GM12878 (cell line): Measurements from ENCODE around the gene ZBTB16. TPM values are rescaled to one million over a fixed set of nuclear protein-coding genes. Genes with fewer than 3 reads are reported as not detected.

Source experiments
- ATAC-seq: fragments of 200-7000 bp; cut with Tn5 transposase; 3 replicates; pipeline ENCODE4 v1.9.1; 2020; ENCODE audit warnings: mild to moderate bottlenecking, moderate library complexity
- BruUV-seq: library from RNA; stranded (reverse); fragments of 400-500 nt; replicated peaks from 2 replicates; lab custom pipeline; 2021; lab: Mats Ljungman, UMichigan
- CTCF ChIA-PET: fragments of 300-600 bp; sonication (Branson Sonifier 250); formaldehyde crosslinking; extraction: SDS; loops from one replicate; lab custom pipeline; 2021; ENCODE audit warnings: inconsistent platforms; lab: Yijun Ruan, JAX
- POLR2A ChIA-PET: fragments of 350-600 bp; formaldehyde crosslinking; extraction: SDS; loops from one replicate; lab custom pipeline; 2021; ENCODE audit warnings: inconsistent platforms; lab: Charles Lee
- RAD21 ChIA-PET: fragments of 300-600 bp; sonication (Branson Sonifier 250); formaldehyde crosslinking; loops from one replicate; lab custom pipeline; 2023; ENCODE audit warnings: antibody characterized with exemption; ENCODE audit not compliant: unreplicated experiment; lab: Charles Lee
- SMC1A ChIA-PET: fragments of 300-600 bp; sonication (Branson Sonifier 250); formaldehyde crosslinking; loops from one replicate; lab custom pipeline; 2023; ENCODE audit not compliant: unreplicated experiment, uncharacterized antibody; lab: Charles Lee
- DNase-seq: peaks from one replicate; pipeline ENCODE4 v3.0.0-alpha.2; 2011; ENCODE audit warnings: low read depth, low spot score
- FAIRE-seq: peaks from 3 replicates; lab custom pipeline; 2011; peaks lifted over from hg19 to GRCh38; lab: Jason Lieb, UNC
- H2AFZ ChIP-seq: 2 replicates; pipeline ENCODE4 v1.6.0; 2011; ENCODE audit warnings: low read depth, low read length, control low read depth; ENCODE audit not compliant: control insufficient read depth
- H3K27ac ChIP-seq: 2 replicates; pipeline ENCODE4 v1.5.1; 2011; ENCODE audit warnings: control low read depth; ENCODE audit not compliant: control insufficient read depth, insufficient read depth
- H3K27me3 ChIP-seq, 2 experiments: replicated peaks in 1 of 2; 2 replicates each; pipeline versions ENCODE4 v1.6.0 to v1.6.1; 2011; ENCODE audit warnings: low read length in 1 of 2; ENCODE audit not compliant: control insufficient read depth in 2 of 2, insufficient read depth in 2 of 2
- H3K36me3 ChIP-seq, 2 experiments: 2 replicates each; pipeline ENCODE4 v1.5.1; 2011; ENCODE audit warnings: low read length in 1 of 2; ENCODE audit not compliant: control insufficient read depth in 2 of 2, insufficient read depth in 2 of 2
- H3K4me1 ChIP-seq: 2 replicates; pipeline ENCODE4 v1.6.1; 2011; ENCODE audit warnings: mild to moderate bottlenecking, low read length, moderate library complexity, mixed read lengths; ENCODE audit not compliant: control insufficient read depth, insufficient read depth
- H3K4me2 ChIP-seq: 2 replicates; pipeline ENCODE4 v1.6.0; 2011; ENCODE audit warnings: control low read depth; ENCODE audit not compliant: control insufficient read depth, insufficient read depth
- H3K4me3 ChIP-seq: fragments of 200-600 bp; sonication (generic); 2 replicates; pipeline ENCODE4 v1.5.1; 2016
- H3K79me2 ChIP-seq: 2 replicates; pipeline ENCODE4 v1.6.0; 2011; ENCODE audit warnings: low read length; ENCODE audit not compliant: control insufficient read depth, insufficient read depth
- H3K9ac ChIP-seq: 2 replicates; pipeline ENCODE4 v1.8.0; 2011; ENCODE audit warnings: low read length, control low read depth, mixed read lengths; ENCODE audit not compliant: control insufficient read depth, insufficient read depth
- H3K9me3 ChIP-seq: replicated peaks from 3 replicates; pipeline ENCODE4 v1.5.1; 2011; ENCODE audit warnings: mild to moderate bottlenecking, low read length; ENCODE audit not compliant: control insufficient read depth, insufficient read depth
- H4K20me1 ChIP-seq: 2 replicates; pipeline ENCODE4 v1.6.0; 2011; ENCODE audit not compliant: control insufficient read depth, insufficient read depth
- ATF3 ChIP-seq: IDR thresholded peaks from 2 replicates; pipeline ENCODE4 v1.6.1; 2011; ENCODE audit warnings: low read depth, mild to moderate bottlenecking, low read length, moderate library complexity, borderline replicate concordance; ENCODE audit errors: extremely low read depth
- FOXK2 ChIP-seq: fragments of 450-650 bp; IDR thresholded peaks from 2 replicates; pipeline ENCODE4 v1.6.1; 2017; ENCODE audit warnings: mild to moderate bottlenecking, moderate library complexity
- GABPA ChIP-seq: IDR thresholded peaks from 2 replicates; pipeline ENCODE4 v1.6.1; 2014; ENCODE audit warnings: antibody characterized with exemption, low read depth, mild to moderate bottlenecking, inconsistent platforms
- HDAC2 ChIP-seq: fragments of 200-600 bp; sonication (generic); IDR thresholded peaks from 2 replicates; pipeline ENCODE4 v1.6.1; 2017
- KAT2A ChIP-seq: conservative IDR thresholded peaks from 2 replicates; pipeline ENCODE4 v1.6.1; 2011; ENCODE audit warnings: low read depth, low read length; ENCODE audit not compliant: control insufficient read depth
- KDM1A ChIP-seq: fragments of 200-600 bp; sonication (generic); IDR thresholded peaks from 2 replicates; pipeline ENCODE4 v1.6.1; 2016; ENCODE audit warnings: borderline replicate concordance
- MAX ChIP-seq: IDR thresholded peaks from 2 replicates; pipeline ENCODE4 v1.6.1; 2012; ENCODE audit warnings: low read depth, low read length, improper control_type of control experiment
- MEF2B ChIP-seq: fragments of 450-650 bp; IDR thresholded peaks from 2 replicates; pipeline ENCODE4 v1.6.1; 2018; ENCODE audit warnings: mild to moderate bottlenecking, moderate library complexity; ENCODE audit not compliant: partially characterized antibody, poor library complexity, severe bottlenecking
- NFXL1 ChIP-seq: fragments of 450-650 bp; IDR thresholded peaks from 2 replicates; pipeline ENCODE4 v1.6.1; 2017; ENCODE audit warnings: antibody characterized with exemption, mild to moderate bottlenecking, borderline replicate concordance
- PKNOX1 ChIP-seq: fragments of 450-650 bp; IDR thresholded peaks from 2 replicates; pipeline ENCODE4 v1.6.1; 2016; ENCODE audit warnings: mild to moderate bottlenecking
- REST ChIP-seq: IDR thresholded peaks from 2 replicates; pipeline ENCODE4 v1.6.1; 2012; ENCODE audit warnings: mild to moderate bottlenecking, low read depth, low read length
- TCF12 ChIP-seq: IDR thresholded peaks from 2 replicates; pipeline ENCODE4 v1.6.1; 2011; ENCODE audit warnings: low read depth, mild to moderate bottlenecking, low read length
- WGBS: methylation state at CpG from one replicate; pipeline ENCODE4 v1.1.6; 2016; ENCODE audit warnings: low lambda C conversion rate; ENCODE audit not compliant: insufficient replicate concordance, insufficient coverage; ENCODE audit errors: missing lambda C conversion rate; 5-methylcytosine and 5-hydroxymethylcytosine counted together
- in situ Hi-C: fragments of 300-500 bp; cut with MboI; formaldehyde crosslinking; loops from 9 replicates; pipeline ENCODE4 v1.14.3; 2018; ENCODE audit warnings: mixed read lengths
- intact Hi-C: fragments of 100-400 bp; cut with micrococcal nuclease; formaldehyde crosslinking; loops from one replicate; pipeline ENCODE4 v1.14.2; 2022; ENCODE audit not compliant: unreplicated experiment
- polyA plus RNA-seq, 11 experiments: library from polyadenylated mRNA; depleted of rRNA in 4 of 11; unstranded in 6 of 11; stranded (reverse) in 5 of 11; fragments of >200 nt; fragmentation: Nextera tagmentation in 4 of 11; fragmentation: Illumina TruSeq in 1 of 11; extraction: Ambion mirVana in 4 of 11; extraction: Trizol in 1 of 11; gene quantifications; 1 replicate in 1 of 11; 2 replicates in 10 of 11; pipeline versions ENCODE4 v1.2.1 to v1.2.3, GENCODE V29; 2011 to 2016; ENCODE audit warnings: inconsistent platforms in 2 of 11, missing spikeins in 2 of 11, low read depth in 1 of 11
- total RNA-seq, 4 experiments: library from RNA; depleted of rRNA in 3 of 4; stranded (reverse); fragments of >200 nt in 3 of 4; fragmentation: Illumina TruSeq in 1 of 4; extraction: Trizol in 1 of 4; gene quantifications; 2 replicates each; pipeline versions ENCODE4 v1.2.1 to v1.2.3, GENCODE V29; 2013 to 2021
- TF ChIP-seq, protein P1 (sequence below): IDR thresholded peaks from 2 replicates; pipeline ENCODE4 v1.6.1; 2012; ENCODE audit warnings: low read depth, low read length, improper control_type of control experiment
- TF ChIP-seq, protein P2 (sequence below): fragments of 450-650 bp; IDR thresholded peaks from 2 replicates; pipeline ENCODE4 v1.6.1; 2017; ENCODE audit warnings: antibody characterized with exemption, mild to moderate bottlenecking, moderate library complexity

Gene ZBTB16
- total and polyA plus RNA-seq, 10 of the 15 experiments (the other 5 are each of a cell fraction or from before 2014, with no cell fraction given): 0.38 TPM; not detected in 9

DNA sequence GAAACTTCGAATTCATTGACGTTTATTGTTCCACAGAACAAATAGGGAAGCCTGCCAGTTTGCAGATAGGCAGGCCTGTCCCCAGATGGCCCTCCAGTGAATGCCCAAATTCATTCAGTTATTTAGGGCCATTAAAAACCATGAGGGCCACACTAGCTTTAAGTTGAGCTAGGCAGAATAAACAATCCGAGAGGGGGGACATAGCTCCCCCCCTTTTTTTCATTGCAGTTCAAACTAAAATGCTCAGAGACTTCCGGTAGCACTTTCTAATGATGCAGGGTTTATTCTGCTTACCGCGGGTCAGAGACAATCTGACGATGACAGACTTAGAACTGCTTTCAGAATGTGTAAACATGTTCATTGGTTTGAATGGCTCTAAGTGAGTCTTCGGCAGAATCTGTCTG lies 72.0 kb downstream of the ZBTB16 start (continued):
- TF ChIP-seq REST (no peak), MEF2B (no peak)
- TF ChIP-seq, protein P1, sequence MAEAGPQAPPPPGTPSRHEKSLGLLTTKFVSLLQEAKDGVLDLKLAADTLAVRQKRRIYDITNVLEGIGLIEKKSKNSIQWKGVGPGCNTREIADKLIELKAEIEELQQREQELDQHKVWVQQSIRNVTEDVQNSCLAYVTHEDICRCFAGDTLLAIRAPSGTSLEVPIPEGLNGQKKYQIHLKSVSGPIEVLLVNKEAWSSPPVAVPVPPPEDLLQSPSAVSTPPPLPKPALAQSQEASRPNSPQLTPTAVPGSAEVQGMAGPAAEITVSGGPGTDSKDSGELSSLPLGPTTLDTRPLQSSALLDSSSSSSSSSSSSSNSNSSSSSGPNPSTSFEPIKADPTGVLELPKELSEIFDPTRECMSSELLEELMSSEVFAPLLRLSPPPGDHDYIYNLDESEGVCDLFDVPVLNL: no peak
- TF ChIP-seq, all 136 proteins: peak for 0

DNA sequence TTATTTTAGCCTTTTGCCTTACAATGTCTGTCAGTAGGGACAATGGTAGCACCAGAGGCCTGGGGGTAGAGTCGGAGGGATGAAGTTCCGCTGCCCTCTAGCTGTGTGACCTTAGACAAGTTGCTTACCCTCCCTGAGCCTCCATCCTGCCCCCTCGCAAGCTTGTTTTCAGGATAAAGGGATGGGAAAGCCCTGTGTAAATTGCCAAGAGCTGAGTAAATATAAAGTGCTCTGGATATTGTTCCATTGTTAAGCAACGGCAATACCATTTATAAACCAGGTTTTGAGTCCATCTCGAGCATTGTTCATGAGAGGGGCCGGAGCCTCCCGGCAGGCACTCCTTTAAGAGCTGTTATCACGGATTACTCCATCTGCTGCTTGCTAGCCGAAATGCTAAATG lies 72.9 kb downstream of the ZBTB16 start:
- POLR2A ChIA-PET: no interaction called here
- Histone ChIP-seq H3K36me3 (no peaks in the 10 kb centered on the region), H3K27ac (no peak overlapping the region), H3K27me3 (no peaks in the 10 kb centered on the region; a peak in 2 of 4 replicates), H3K9ac (no peak overlapping the region), H2AFZ (no peak overlapping the region), H3K79me2 (no peaks in the 10 kb centered on the region), H3K4me2 (no peak overlapping the region), H4K20me1 (no peaks in the 10 kb centered on the region), H3K4me3 (no peak overlapping the region), H3K4me1 (no peaks in the 10 kb centered on the region), H3K9me3 (no peaks in the 10 kb centered on the region)
- ATAC-seq (no peak), FAIRE-seq (no peak), DNase-seq (no peak)
- BruUV-seq: no TSS peak
- in situ Hi-C loops (no loop called here), intact Hi-C loops (no loop called here)
- CTCF ChIA-PET: interaction anchor here (0.5 to 0.9 kb wide), 2 partner anchors 104 to 516 kb away, joined by 3 to 4 read pairs; no protein-coding TSS in a partner anchor
- WGBS: 45% methylated on average over 9 of the region's 9 CpGs
- RAD21 ChIA-PET: no interaction called here
- SMC1A ChIA-PET: no interaction called here
- no peak for TF ChIP-seq HDAC2
- no peak for TF ChIP-seq FOXK2
- TF ChIP-seq, protein P2, sequence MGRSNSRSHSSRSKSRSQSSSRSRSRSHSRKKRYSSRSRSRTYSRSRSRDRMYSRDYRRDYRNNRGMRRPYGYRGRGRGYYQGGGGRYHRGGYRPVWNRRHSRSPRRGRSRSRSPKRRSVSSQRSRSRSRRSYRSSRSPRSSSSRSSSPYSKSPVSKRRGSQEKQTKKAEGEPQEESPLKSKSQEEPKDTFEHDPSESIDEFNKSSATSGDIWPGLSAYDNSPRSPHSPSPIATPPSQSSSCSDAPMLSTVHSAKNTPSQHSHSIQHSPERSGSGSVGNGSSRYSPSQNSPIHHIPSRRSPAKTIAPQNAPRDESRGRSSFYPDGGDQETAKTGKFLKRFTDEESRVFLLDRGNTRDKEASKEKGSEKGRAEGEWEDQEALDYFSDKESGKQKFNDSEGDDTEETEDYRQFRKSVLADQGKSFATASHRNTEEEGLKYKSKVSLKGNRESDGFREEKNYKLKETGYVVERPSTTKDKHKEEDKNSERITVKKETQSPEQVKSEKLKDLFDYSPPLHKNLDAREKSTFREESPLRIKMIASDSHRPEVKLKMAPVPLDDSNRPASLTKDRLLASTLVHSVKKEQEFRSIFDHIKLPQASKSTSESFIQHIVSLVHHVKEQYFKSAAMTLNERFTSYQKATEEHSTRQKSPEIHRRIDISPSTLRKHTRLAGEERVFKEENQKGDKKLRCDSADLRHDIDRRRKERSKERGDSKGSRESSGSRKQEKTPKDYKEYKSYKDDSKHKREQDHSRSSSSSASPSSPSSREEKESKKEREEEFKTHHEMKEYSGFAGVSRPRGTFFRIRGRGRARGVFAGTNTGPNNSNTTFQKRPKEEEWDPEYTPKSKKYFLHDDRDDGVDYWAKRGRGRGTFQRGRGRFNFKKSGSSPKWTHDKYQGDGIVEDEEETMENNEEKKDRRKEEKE: no peak
- TF ChIP-seq NFXL1: no peak
- TF ChIP-seq GABPA: no peak
- no peak for TF ChIP-seq KAT2A
- TF ChIP-seq KDM1A: no peak
- no peak for TF ChIP-seq TCF12
- no peak for TF ChIP-seq PKNOX1
- TF ChIP-seq ATF3: no peak
- TF ChIP-seq MAX: no peak
